Endodermal cell (in vitro differentiated cells): ENCODE measurements around the gene DDX11. TPM values are rescaled to one million over a fixed set of nuclear protein-coding genes. Genes with fewer than 3 reads are reported as not detected.
A peak's percentile ranks its signal among the peaks of the same experiment; 100 is the strongest.
"Not testable (repeated sequence)": the region's sequence is repeated elsewhere in the genome, so short reads cannot be mapped to it uniquely, and the experiment has no call there.

Source experiments
- DNase-seq: peaks from one replicate; pipeline ENCODE4 v3.0.0-alpha.2; 2017
- H3K27ac ChIP-seq: 2 replicates; pipeline ENCODE4 v1.5.1; 2013; ENCODE audit warnings: mild to moderate bottlenecking, low read depth, low read length, moderate library complexity
- H3K27me3 ChIP-seq: 2 replicates; pipeline ENCODE4 v1.6.1; 2013; ENCODE audit warnings: mild to moderate bottlenecking, low read length, moderate library complexity; ENCODE audit not compliant: insufficient read depth, control insufficient read depth, poor library complexity, severe bottlenecking
- H3K36me3 ChIP-seq: 2 replicates; pipeline ENCODE4 v1.7.0; 2013; ENCODE audit warnings: mild to moderate bottlenecking, low read length, moderate library complexity; ENCODE audit not compliant: control insufficient read depth, insufficient read depth
- H3K4me1 ChIP-seq: one replicate; pipeline ENCODE4 v1.7.0; 2013; ENCODE audit warnings: low read length; ENCODE audit not compliant: control insufficient read depth, insufficient read depth
- H3K4me3 ChIP-seq: 2 replicates; pipeline ENCODE4 v1.5.1; 2013; ENCODE audit warnings: mild to moderate bottlenecking, low read length, moderate library complexity
- H3K9ac ChIP-seq: 2 replicates; pipeline ENCODE4 v1.6.1; 2013; ENCODE audit warnings: mild to moderate bottlenecking, low read length, moderate library complexity; ENCODE audit not compliant: poor library complexity, severe bottlenecking; ENCODE audit errors: extremely low read depth
- H3K9me3 ChIP-seq: 2 replicates; pipeline ENCODE4 v1.6.1; 2013; ENCODE audit warnings: mild to moderate bottlenecking, low read length, moderate library complexity; ENCODE audit not compliant: control insufficient read depth
- H3K27ac Mint-ChIP-seq: 2 replicates; pipeline ENCODE4 v1.8.0; 2020; ENCODE audit warnings: mixed read lengths
- H3K27me3 Mint-ChIP-seq: 2 replicates; pipeline ENCODE4 v1.8.0; 2021; ENCODE audit warnings: mild to moderate bottlenecking, mixed read lengths; ENCODE audit not compliant: insufficient read depth
- H3K36me3 Mint-ChIP-seq: 2 replicates; pipeline ENCODE4 v1.8.0; 2020; ENCODE audit warnings: low read depth, mixed read lengths
- H3K4me1 Mint-ChIP-seq: 2 replicates; pipeline ENCODE4 v1.8.0; 2020; ENCODE audit warnings: mixed read lengths
- H3K4me3 Mint-ChIP-seq: 2 replicates; pipeline ENCODE4 v1.8.0; 2020; ENCODE audit warnings: mild to moderate bottlenecking, moderate library complexity, mixed read lengths
- H3K9me3 Mint-ChIP-seq: 2 replicates; pipeline ENCODE4 v1.8.0; 2020; ENCODE audit warnings: mild to moderate bottlenecking, mixed read lengths
- CTCF ChIP-seq: fragments of 200-600 bp; sonication (generic); conservative IDR thresholded peaks from 2 replicates; pipeline ENCODE4 v1.5.0; 2021; ENCODE audit warnings: antibody characterized with exemption, mild to moderate bottlenecking
- WGBS, 2 experiments: methylation state at CpG; one replicate each; pipeline versions ENCODE4 v1.1.5 to v1.1.7; 2013; ENCODE audit warnings: missing lambda C conversion rate in 2 of 2, mixed read lengths in 1 of 2; ENCODE audit not compliant: insufficient coverage in 1 of 2, insufficient read length in 1 of 2; 5-methylcytosine and 5-hydroxymethylcytosine counted together
- total RNA-seq, 2 donors: library from RNA; stranded (reverse); fragmentation: NEBNext Ultra II Directional in 1 of 2; extraction: Animal tissue kit (Norgen Biotek cat#: 25700) in 1 of 2; gene quantifications; 2 replicates in 1 of 2; 3 replicates in 1 of 2; pipeline ENCODE4 v1.2.1, GENCODE V29; 2021

Gene DDX11
- total RNA-seq, 2 donors from 2014 or later: 136 to 298 TPM

- Mint-ChIP-seq H3K27me3 (peaks cover 10% of the 10 kb centered on the region), H3K4me1 (peaks cover 8% of the 10 kb centered on the region), H3K4me3 (no peak overlapping the region), H3K27ac (no peak overlapping the region), H3K9me3 (no peaks in the 10 kb centered on the region), H3K36me3 (no peaks in the 10 kb centered on the region)
- no peak for DNase-seq
- H3K4me1 ChIP-seq: no peaks in the 10 kb centered on the region
- WGBS, 2 experiments: 99 to 100% methylated on average over 1 to 2 of the region's 2 CpGs
- no peaks in the 10 kb centered on the region for H3K36me3 ChIP-seq
- no peak overlapping the region for H3K4me3 ChIP-seq
- H3K27ac ChIP-seq: no peak overlapping the region
- TF ChIP-seq CTCF: peak; percentile 45
- H3K9ac ChIP-seq: no peak overlapping the region
- no peaks in the 10 kb centered on the region for H3K9me3 ChIP-seq
- H3K27me3 ChIP-seq: no peaks in the 10 kb centered on the region
Observed at GRCh38 chr12:31037931-31038330, 35.7 kb upstream of the DDX11 start.

GRCh38 chr12:31041033-31041564 is 32.6 kb upstream of the DDX11 start:
- Mint-ChIP-seq H3K4me3 (no peak overlapping the region), H3K9me3 (no peaks in the 10 kb centered on the region), H3K36me3 (no peaks in the 10 kb centered on the region), H3K27ac (no peak overlapping the region), H3K27me3 (peaks cover 16% of the 10 kb centered on the region), H3K4me1 (peaks cover 3% of the 10 kb centered on the region)
- H3K27ac ChIP-seq: no peak overlapping the region
- H3K4me1 ChIP-seq: no peaks in the 10 kb centered on the region
- H3K27me3 ChIP-seq: no peaks in the 10 kb centered on the region
- no peaks in the 10 kb centered on the region for H3K36me3 ChIP-seq
- H3K9ac ChIP-seq: no peak overlapping the region
- no peak for TF ChIP-seq CTCF
- 85 to 94% methylated on average over 6 to 8 of the region's 8 CpGs for WGBS, 2 experiments
- no peaks in the 10 kb centered on the region for H3K9me3 ChIP-seq
- no peak for DNase-seq
- H3K4me3 ChIP-seq: no peak overlapping the region

GRCh38 chr12:31050143-31050542 is 23.5 kb upstream of the DDX11 start:
- not testable (repeated sequence) for H3K4me1 ChIP-seq, H3K9me3 Mint-ChIP-seq, H3K36me3 ChIP-seq, H3K9me3 ChIP-seq, H3K4me1 Mint-ChIP-seq, H3K27me3 Mint-ChIP-seq, H3K27ac ChIP-seq, H3K4me3 Mint-ChIP-seq, H3K4me3 ChIP-seq, H3K36me3 Mint-ChIP-seq, H3K9ac ChIP-seq, DNase-seq, H3K27me3 ChIP-seq, H3K27ac Mint-ChIP-seq
- 100% methylated on average over 1 of the region's 2 CpGs for WGBS, 2 experiments

- DNase-seq, H3K9me3 Mint-ChIP-seq, H3K4me1 Mint-ChIP-seq, H3K27me3 ChIP-seq, H3K4me1 ChIP-seq, H3K27ac Mint-ChIP-seq, H3K9ac ChIP-seq, H3K27me3 Mint-ChIP-seq, H3K36me3 ChIP-seq, H3K4me3 ChIP-seq, H3K4me3 Mint-ChIP-seq, H3K9me3 ChIP-seq, H3K36me3 Mint-ChIP-seq, H3K27ac ChIP-seq: not testable (repeated sequence)
- 81 to 89% methylated on average over 4 to 5 of the region's 7 CpGs for WGBS, 2 experiments
Observed at GRCh38 chr12:31050548-31050947, 23.1 kb upstream of the DDX11 start.

- H3K4me1 Mint-ChIP-seq, DNase-seq, H3K9me3 Mint-ChIP-seq, H3K9ac ChIP-seq, H3K4me3 ChIP-seq, H3K27me3 ChIP-seq, H3K4me3 Mint-ChIP-seq, H3K27ac Mint-ChIP-seq, H3K27ac ChIP-seq, H3K9me3 ChIP-seq, H3K36me3 ChIP-seq, H3K36me3 Mint-ChIP-seq, H3K4me1 ChIP-seq, H3K27me3 Mint-ChIP-seq: not testable (repeated sequence)
- WGBS, 2 experiments: 65 to 85% methylated on average over 2 to 4 of the region's 5 CpGs
Observed at GRCh38 chr12:31051692-31052091, 22.0 kb upstream of the DDX11 start.

GRCh38 chr12:31052121-31052520 is 21.5 kb upstream of the DDX11 start:
- H3K9me3 ChIP-seq, H3K4me1 Mint-ChIP-seq, H3K4me1 ChIP-seq, H3K4me3 ChIP-seq, DNase-seq, H3K27ac Mint-ChIP-seq, H3K36me3 ChIP-seq, H3K9me3 Mint-ChIP-seq, H3K36me3 Mint-ChIP-seq, H3K4me3 Mint-ChIP-seq, H3K27me3 Mint-ChIP-seq, H3K9ac ChIP-seq, H3K27me3 ChIP-seq, H3K27ac ChIP-seq: not testable (repeated sequence)
- 91% methylated on average over 1 of the region's 1 CpG; no CpG with 5 or more reads in 1 of the 2 experiments for WGBS, 2 experiments
